ENCODE data around the gene PRR20G.

GRCh38 chr3:127264292-127264691, 23.6 kb downstream of the PRR20G start:
- no peak for TF ChIP-seq POLR2A (IDR thresholded peaks at IDR 0.05)
- TF ChIP-seq EP300 (IDR thresholded peaks at IDR 0.05) = no peak
- no peak for TF ChIP-seq CTCF (IDR thresholded peaks at IDR 0.05)
